Mesothelial cell of epicardium (in vitro differentiated cells): Measurements from ENCODE around the gene GNG14. TPM values are rescaled to one million over a fixed set of nuclear protein-coding genes. Genes with fewer than 3 reads are reported as not detected.
A peak's percentile ranks its signal among the peaks of the same experiment; 100 is the strongest.

Experiments used
- DNase-seq, 2 experiments: peaks; one replicate each; pipeline ENCODE4 v3.0.0; 2021; ENCODE audit warnings: low spot score in 2 of 2; ENCODE audit not compliant: unreplicated experiment in 2 of 2
- H3K27ac Mint-ChIP-seq: 2 replicates; pipeline ENCODE4 v1.8.0; 2021; ENCODE audit warnings: mixed read lengths
- H3K27me3 Mint-ChIP-seq: 2 replicates; pipeline ENCODE4 v1.8.0; 2021; ENCODE audit warnings: low read depth, mixed read lengths
- H3K36me3 Mint-ChIP-seq: 2 replicates; pipeline ENCODE4 v1.8.0; 2021; ENCODE audit warnings: mixed read lengths
- H3K4me1 Mint-ChIP-seq: 2 replicates; pipeline ENCODE4 v1.8.0; 2021; ENCODE audit warnings: mixed read lengths
- H3K4me3 Mint-ChIP-seq: 2 replicates; pipeline ENCODE4 v1.8.0; 2021; ENCODE audit warnings: mild to moderate bottlenecking, moderate library complexity, mixed read lengths
- H3K9me3 Mint-ChIP-seq: 2 replicates; pipeline ENCODE4 v1.8.0; 2021; ENCODE audit warnings: mixed read lengths
- total RNA-seq: library from RNA; stranded (reverse); gene quantifications from 3 replicates; pipeline ENCODE4 v1.2.1, GENCODE V29; 2021
- TF ChIP-seq, protein P1 (sequence below): fragments of 200-600 bp; sonication (generic); IDR thresholded peaks from one replicate; pipeline ENCODE4 v1.5.0; 2021; ENCODE audit warnings: antibody characterized with exemption; ENCODE audit not compliant: unreplicated experiment

GNG14 gene
- total RNA-seq, 1 donor from 2014 or later: not detected

DNA sequence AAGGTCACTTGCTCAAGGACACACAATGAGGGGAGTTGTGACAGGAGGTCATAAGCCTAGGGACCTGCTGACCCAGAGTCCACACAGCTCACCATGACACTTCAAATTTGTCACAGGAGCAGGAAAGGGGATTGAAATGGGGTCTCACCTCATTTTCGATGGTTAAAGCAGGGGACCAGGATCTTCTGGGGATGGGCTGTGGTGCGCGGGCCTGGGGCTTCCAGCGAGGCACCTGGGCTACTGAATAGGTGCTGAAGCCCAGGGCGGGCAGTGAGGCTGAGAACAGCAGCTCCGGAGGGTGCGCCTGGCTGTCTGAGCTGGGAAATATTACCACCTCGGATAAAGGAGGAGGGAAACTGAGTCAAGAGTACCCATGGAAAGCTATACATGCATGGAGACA, 32.3 kb upstream of the GNG14 start:
- Mint-ChIP-seq H3K9me3 (no peaks in the 10 kb centered on the region), H3K27me3 (no peaks in the 10 kb centered on the region), H3K27ac (no peak overlapping the region), H3K36me3 (peaks cover 41% of the 10 kb centered on the region), H3K4me3 (no peak overlapping the region), H3K4me1 (no peaks in the 10 kb centered on the region)
- DNase-seq: no peak
- TF ChIP-seq, protein P1, sequence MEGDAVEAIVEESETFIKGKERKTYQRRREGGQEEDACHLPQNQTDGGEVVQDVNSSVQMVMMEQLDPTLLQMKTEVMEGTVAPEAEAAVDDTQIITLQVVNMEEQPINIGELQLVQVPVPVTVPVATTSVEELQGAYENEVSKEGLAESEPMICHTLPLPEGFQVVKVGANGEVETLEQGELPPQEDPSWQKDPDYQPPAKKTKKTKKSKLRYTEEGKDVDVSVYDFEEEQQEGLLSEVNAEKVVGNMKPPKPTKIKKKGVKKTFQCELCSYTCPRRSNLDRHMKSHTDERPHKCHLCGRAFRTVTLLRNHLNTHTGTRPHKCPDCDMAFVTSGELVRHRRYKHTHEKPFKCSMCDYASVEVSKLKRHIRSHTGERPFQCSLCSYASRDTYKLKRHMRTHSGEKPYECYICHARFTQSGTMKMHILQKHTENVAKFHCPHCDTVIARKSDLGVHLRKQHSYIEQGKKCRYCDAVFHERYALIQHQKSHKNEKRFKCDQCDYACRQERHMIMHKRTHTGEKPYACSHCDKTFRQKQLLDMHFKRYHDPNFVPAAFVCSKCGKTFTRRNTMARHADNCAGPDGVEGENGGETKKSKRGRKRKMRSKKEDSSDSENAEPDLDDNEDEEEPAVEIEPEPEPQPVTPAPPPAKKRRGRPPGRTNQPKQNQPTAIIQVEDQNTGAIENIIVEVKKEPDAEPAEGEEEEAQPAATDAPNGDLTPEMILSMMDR: no peak

DNA sequence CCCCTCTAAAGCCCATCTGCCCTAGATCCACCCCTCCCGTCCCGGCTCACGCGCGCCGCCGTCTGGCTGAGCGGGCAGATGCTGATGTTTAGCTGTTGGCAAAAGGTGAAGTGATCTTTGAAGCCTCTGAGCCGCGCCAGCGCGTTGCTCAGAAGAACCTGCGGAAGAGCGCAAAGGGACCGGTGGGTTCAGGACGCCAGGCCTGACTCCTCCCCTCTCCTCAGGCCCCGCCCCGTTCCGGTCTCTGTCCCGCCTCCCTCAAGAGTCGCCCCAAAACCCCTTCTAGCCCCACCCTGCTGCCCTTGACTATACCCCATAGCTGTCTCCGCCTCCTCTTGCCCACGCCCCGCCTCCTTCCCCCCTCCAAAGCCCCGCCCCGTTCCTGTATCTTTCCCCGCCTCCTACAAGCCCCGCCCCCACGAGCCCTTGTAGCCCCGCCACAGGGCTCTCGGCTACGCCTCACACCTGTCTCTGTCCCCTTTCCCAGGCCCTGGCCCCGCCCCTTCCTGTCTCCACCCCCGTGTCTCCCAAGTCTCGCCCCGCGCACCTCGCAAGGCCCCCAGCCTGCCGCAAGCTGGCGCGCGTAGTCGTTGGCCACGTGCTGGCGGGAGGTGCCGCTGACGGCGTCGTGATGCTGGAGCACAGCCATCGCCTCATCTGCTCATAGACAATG, 30.8 kb upstream of the GNG14 start:
- TF ChIP-seq, protein P1: no peak
- no peak for DNase-seq
- Mint-ChIP-seq H3K27ac (peak overlapping the region; percentile 39), H3K4me3 (no peak overlapping the region), H3K27me3 (no peaks in the 10 kb centered on the region), H3K36me3 (peaks cover 32% of the 10 kb centered on the region), H3K9me3 (no peaks in the 10 kb centered on the region), H3K4me1 (no peaks in the 10 kb centered on the region)

DNA sequence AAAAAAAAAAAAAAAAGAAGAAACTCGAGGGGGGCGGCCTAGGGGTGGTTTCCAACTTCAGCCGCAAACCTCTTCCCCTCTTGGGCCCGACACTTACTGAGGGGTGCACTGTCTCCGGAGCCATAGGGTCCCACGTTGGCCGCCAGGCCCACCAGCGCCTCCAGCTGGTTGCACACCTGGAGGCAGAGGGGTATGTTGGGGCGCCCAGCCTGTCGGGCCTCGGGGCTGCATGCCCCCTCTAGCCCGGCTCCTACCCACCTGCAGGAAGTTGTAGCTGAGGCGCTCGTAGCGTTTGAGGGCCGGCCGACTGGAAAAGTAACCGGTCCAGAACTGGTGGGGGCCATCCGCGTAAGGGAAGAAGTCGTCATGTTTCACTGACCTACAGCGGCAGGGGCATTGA, 29.8 kb upstream of the GNG14 start:
- H3K9me3 Mint-ChIP-seq: no peaks in the 10 kb centered on the region
- no peaks in the 10 kb centered on the region for H3K27me3 Mint-ChIP-seq
- no peak for DNase-seq
- TF ChIP-seq, protein P1: no peak
- H3K4me1 Mint-ChIP-seq: no peaks in the 10 kb centered on the region
- no peak overlapping the region for H3K27ac Mint-ChIP-seq
- H3K36me3 Mint-ChIP-seq: peaks cover 33% of the 10 kb centered on the region
- H3K4me3 Mint-ChIP-seq: no peak overlapping the region

DNA sequence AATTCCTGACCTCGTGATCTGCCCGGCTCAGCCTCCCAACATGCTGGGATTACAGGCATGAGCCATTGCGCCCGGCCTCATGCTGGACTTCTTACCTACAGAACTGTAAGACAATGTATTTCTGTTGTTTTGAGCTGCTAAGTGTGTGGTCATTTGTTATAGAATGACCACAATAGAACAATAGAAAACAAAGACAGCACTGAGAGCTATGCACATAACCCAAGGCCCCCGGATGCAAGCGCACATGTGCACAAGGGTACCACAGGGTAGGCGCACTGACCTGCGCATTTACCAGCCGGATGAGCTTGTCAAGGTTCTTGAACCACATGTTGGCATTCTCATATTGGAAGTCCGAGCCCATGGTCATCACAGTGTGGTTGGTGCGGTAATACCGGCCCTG, 26.8 kb upstream of the GNG14 start:
- no peak overlapping the region for H3K4me3 Mint-ChIP-seq
- no peaks in the 10 kb centered on the region for H3K27me3 Mint-ChIP-seq
- H3K9me3 Mint-ChIP-seq: no peaks in the 10 kb centered on the region

GRCh38 chr19:12664406-12665280, 23.2 kb upstream of the GNG14 start:
- H3K27me3 Mint-ChIP-seq: no peaks in the 10 kb centered on the region
- H3K9me3 Mint-ChIP-seq: no peaks in the 10 kb centered on the region
- peaks cover 9% of the 10 kb centered on the region for H3K36me3 Mint-ChIP-seq
- TF ChIP-seq, protein P1: no peak
- H3K4me3 Mint-ChIP-seq: peak overlapping the region; percentile 99
- H3K27ac Mint-ChIP-seq: no peak overlapping the region
- no peak for DNase-seq
- H3K4me1 Mint-ChIP-seq: peaks cover 32% of the 10 kb centered on the region

More for the DNA sequence above, 26.8 kb upstream of the GNG14 start:
- H3K4me1 Mint-ChIP-seq: peaks cover 4% of the 10 kb centered on the region
- H3K27ac Mint-ChIP-seq: no peak overlapping the region
- H3K36me3 Mint-ChIP-seq: peaks cover 24% of the 10 kb centered on the region
- no peak for DNase-seq
- TF ChIP-seq, protein P1: no peak
